IPS-11a (cell line): Measurements from ENCODE around the gene CEP63.

Experiments used
- H3K4me3 ChIP-seq: one replicate; pipeline ENCODE4 v1.5.1; 2013; ENCODE audit warnings: low read depth, low read length, control low read depth

Gene CEP63

GRCh38 chr3:134622806-134623365, 137.0 kb downstream of the CEP63 start:
- no peak overlapping the region for H3K4me3 ChIP-seq

DNA sequence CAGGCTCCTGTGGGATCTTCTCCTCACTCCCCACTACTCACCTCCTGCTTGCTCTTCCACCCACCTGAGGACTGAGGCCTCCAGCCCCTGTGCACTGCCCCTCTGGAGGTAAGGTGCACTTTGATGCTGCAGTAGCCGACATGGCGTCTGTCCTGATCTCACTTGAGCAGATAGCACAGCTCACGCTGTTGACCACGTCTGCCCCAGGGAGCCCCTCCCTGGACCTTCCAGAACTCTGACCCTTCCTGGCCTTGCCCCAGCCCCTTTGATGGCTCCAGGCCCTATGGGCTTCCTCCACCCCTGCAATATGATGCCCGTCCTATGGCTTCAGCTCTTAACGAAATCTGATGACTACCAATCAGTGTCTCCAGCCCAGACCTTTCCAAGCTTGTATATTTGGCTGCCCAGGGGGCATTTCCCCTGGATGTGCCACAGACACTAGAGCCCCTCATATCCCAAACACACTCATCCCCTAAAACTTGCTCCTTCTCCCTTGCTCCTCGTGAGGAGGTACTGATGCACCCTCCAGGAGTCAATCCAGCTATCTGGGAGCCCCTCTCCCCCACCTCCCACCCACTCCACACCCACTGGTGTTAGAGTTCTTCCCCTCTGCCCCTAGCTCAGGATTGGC, 137.9 kb downstream of the CEP63 start:
- H3K4me3 ChIP-seq = no peak overlapping the region
